ENCODE data around the gene BBS7. TPM values are rescaled to one million over a fixed set of nuclear protein-coding genes. Genes with fewer than 3 reads are reported as not detected.

BBS7 gene
- total RNA-seq, 2 donors from 2014 or later = 17.3 to 25.3 TPM

GRCh38 chr4:121873604-121874003, 3.3 kb upstream of the BBS7 start:
- H3K4me3 Mint-ChIP-seq = no peak overlapping the region
- DNase-seq (ENCODE audit: low spot score) (no peak), ATAC-seq (no peak)
- H3K9me3 Mint-ChIP-seq = no peaks in the 10 kb centered on the region
- peaks cover 7 to 17% of the 10 kb centered on the region in 2 donors for H3K4me1 Mint-ChIP-seq (ENCODE audit: low read depth in 2 of 2)
- no peak overlapping the region for H3K27ac Mint-ChIP-seq
- H3K27me3 Mint-ChIP-seq = peaks cover 15 to 20% of the 10 kb centered on the region in 2 donors
- H3K36me3 Mint-ChIP-seq = no peaks in the 10 kb centered on the region

- peaks cover 17% of the 10 kb centered on the region for H3K36me3 Mint-ChIP-seq
These were observed 6.5 kb downstream of the BBS7 start for GRCh38 chr4:121863799-121864198.

GRCh38 chr4:121861426-121861825, 8.8 kb downstream of the BBS7 start:
- DNase-seq (ENCODE audit: low spot score) = no peak
- H3K27me3 Mint-ChIP-seq = no peaks in the 10 kb centered on the region
- H3K27ac Mint-ChIP-seq = no peak overlapping the region
- ATAC-seq = no peak
- H3K36me3 Mint-ChIP-seq = peaks cover 8% of the 10 kb centered on the region
- H3K4me3 Mint-ChIP-seq = no peak overlapping the region
- H3K9me3 Mint-ChIP-seq = no peaks in the 10 kb centered on the region
- H3K4me1 Mint-ChIP-seq (ENCODE audit: low read depth in 2 of 2) = peaks cover 0 to 2% of the 10 kb centered on the region in 2 donors

More at GRCh38 chr4:121863799-121864198, 6.5 kb downstream of the BBS7 start:
- Mint-ChIP-seq H3K27ac (no peak overlapping the region), H3K4me3 (no peak overlapping the region), H3K4me1 (ENCODE audit: low read depth in 2 of 2) (peaks cover 3 to 4% of the 10 kb centered on the region in 2 donors), H3K27me3 (no peaks in the 10 kb centered on the region), H3K9me3 (no peaks in the 10 kb centered on the region)
- ATAC-seq = no peak
- no peak for DNase-seq (ENCODE audit: low spot score)

GRCh38 chr4:121860121-121860520, 10.2 kb downstream of the BBS7 start:
- no peak for ATAC-seq

GRCh38 chr4:121851354-121851753, 18.9 kb downstream of the BBS7 start:
- no peak for ATAC-seq
- Mint-ChIP-seq H3K27me3 (no peaks in the 10 kb centered on the region), H3K36me3 (no peaks in the 10 kb centered on the region), H3K9me3 (no peaks in the 10 kb centered on the region), H3K27ac (no peak overlapping the region), H3K4me3 (no peak overlapping the region), H3K4me1 (ENCODE audit: low read depth in 2 of 2) (no peaks in the 10 kb centered on the region)
- DNase-seq (ENCODE audit: low spot score) = no peak

More at GRCh38 chr4:121860121-121860520, 10.2 kb downstream of the BBS7 start:
- no peak overlapping the region for H3K27ac Mint-ChIP-seq
- H3K27me3 Mint-ChIP-seq = no peaks in the 10 kb centered on the region
- no peaks in the 10 kb centered on the region for H3K9me3 Mint-ChIP-seq
- H3K36me3 Mint-ChIP-seq = no peaks in the 10 kb centered on the region
- no peaks in the 10 kb centered on the region for H3K4me1 Mint-ChIP-seq (ENCODE audit: low read depth in 2 of 2)
- DNase-seq (ENCODE audit: low spot score) = no peak
- H3K4me3 Mint-ChIP-seq = no peak overlapping the region

GRCh38 chr4:121846662-121847061, 23.6 kb downstream of the BBS7 start:
- Mint-ChIP-seq H3K27me3 (no peaks in the 10 kb centered on the region), H3K27ac (no peak overlapping the region), H3K4me1 (ENCODE audit: low read depth in 2 of 2) (no peaks in the 10 kb centered on the region), H3K4me3 (no peak overlapping the region), H3K9me3 (no peaks in the 10 kb centered on the region), H3K36me3 (peaks cover 8% of the 10 kb centered on the region)
- DNase-seq (ENCODE audit: low spot score) (no peak), ATAC-seq (peak in 1 of 2 donors; percentile 60)

GRCh38 chr4:121842862-121843261, 27.4 kb downstream of the BBS7 start:
- Mint-ChIP-seq H3K9me3 (no peaks in the 10 kb centered on the region), H3K36me3 (peaks cover 8% of the 10 kb centered on the region), H3K4me3 (no peak overlapping the region), H3K27me3 (no peaks in the 10 kb centered on the region), H3K4me1 (ENCODE audit: low read depth in 2 of 2) (no peaks in the 10 kb centered on the region), H3K27ac (no peak overlapping the region)
- ATAC-seq (no peak), DNase-seq (ENCODE audit: low spot score) (no peak)

- Mint-ChIP-seq H3K27ac (no peak overlapping the region), H3K4me1 (ENCODE audit: low read depth in 2 of 2) (no peaks in the 10 kb centered on the region), H3K9me3 (no peaks in the 10 kb centered on the region), H3K4me3 (no peak overlapping the region), H3K36me3 (peaks cover 6% of the 10 kb centered on the region), H3K27me3 (no peaks in the 10 kb centered on the region)
- DNase-seq (ENCODE audit: low spot score) (no peak), ATAC-seq (no peak)
These were observed 32.1 kb downstream of the BBS7 start for GRCh38 chr4:121838136-121838535.

GRCh38 chr4:121829511-121829910, 40.8 kb downstream of the BBS7 start:
- ATAC-seq (no peak), DNase-seq (ENCODE audit: low spot score) (no peak)
- H3K9me3 Mint-ChIP-seq = no peaks in the 10 kb centered on the region
- H3K36me3 Mint-ChIP-seq = no peaks in the 10 kb centered on the region
- H3K4me3 Mint-ChIP-seq = no peak overlapping the region
- H3K27ac Mint-ChIP-seq = no peak overlapping the region
- H3K4me1 Mint-ChIP-seq (ENCODE audit: low read depth in 2 of 2) = peaks cover 0 to 2% of the 10 kb centered on the region in 2 donors
- no peaks in the 10 kb centered on the region for H3K27me3 Mint-ChIP-seq

- no peaks in the 10 kb centered on the region for H3K27me3 Mint-ChIP-seq
- H3K4me3 Mint-ChIP-seq = no peak overlapping the region
- H3K9me3 Mint-ChIP-seq = no peaks in the 10 kb centered on the region
- DNase-seq (ENCODE audit: low spot score) = no peak
- H3K36me3 Mint-ChIP-seq = peaks cover under 1% of the 10 kb centered on the region
- peaks cover under 1 to 15% of the 10 kb centered on the region in 2 donors for H3K4me1 Mint-ChIP-seq (ENCODE audit: low read depth in 2 of 2)
- ATAC-seq = no peak
- H3K27ac Mint-ChIP-seq = no peak overlapping the region
These were observed 42.4 kb downstream of the BBS7 start for GRCh38 chr4:121827853-121828252.

GRCh38 chr4:121824950-121825349, 45.3 kb downstream of the BBS7 start:
- DNase-seq (ENCODE audit: low spot score) (no peak), ATAC-seq (no peak)
- Mint-ChIP-seq H3K4me1 (ENCODE audit: low read depth in 2 of 2) (peaks cover 8 to 19% of the 10 kb centered on the region in 2 donors), H3K36me3 (peaks cover 5% of the 10 kb centered on the region), H3K4me3 (peak overlapping the region; percentile 13), H3K27ac (no peak overlapping the region), H3K27me3 (no peaks in the 10 kb centered on the region), H3K9me3 (no peaks in the 10 kb centered on the region)

- Mint-ChIP-seq H3K27me3 (no peaks in the 10 kb centered on the region), H3K36me3 (peaks cover 8% of the 10 kb centered on the region), H3K9me3 (no peaks in the 10 kb centered on the region), H3K27ac (peak overlapping the region; percentile 85 to 89), H3K4me1 (ENCODE audit: low read depth in 2 of 2) (peaks cover 10 to 19% of the 10 kb centered on the region in 2 donors), H3K4me3 (peak overlapping the region; percentile 91)
- ATAC-seq (no peak), DNase-seq (ENCODE audit: low spot score) (no peak)
These were observed 46.1 kb downstream of the BBS7 start for GRCh38 chr4:121824171-121824527.

GRCh38 chr4:121823505-121824170, 46.6 kb downstream of the BBS7 start, which contains the start of gene CCNA2:
TSS of gene CCNA2 (minus strand) at chr4:121823883. CDS start at chr4:121823628, 255 bp downstream.
- Mint-ChIP-seq H3K27me3 (no peaks in the 10 kb centered on the region), H3K4me1 (ENCODE audit: low read depth in 2 of 2) (peaks cover 14 to 19% of the 10 kb centered on the region in 2 donors), H3K36me3 (peaks cover 12% of the 10 kb centered on the region), H3K4me3 (peak within 1 kb of the TSS; percentile 91), H3K9me3 (no peaks in the 10 kb centered on the region), H3K27ac (peak within 1 kb of the TSS; percentile 85 to 89)
- DNase-seq (ENCODE audit: low spot score) (peak; percentile 95), ATAC-seq (peak; percentile 96 to 99)

- Mint-ChIP-seq H3K4me3 (peak overlapping the region; percentile 91), H3K36me3 (peaks cover 18% of the 10 kb centered on the region), H3K4me1 (ENCODE audit: low read depth in 2 of 2) (peaks cover 14 to 19% of the 10 kb centered on the region in 2 donors), H3K9me3 (no peaks in the 10 kb centered on the region), H3K27ac (peak overlapping the region; percentile 85 to 89), H3K27me3 (no peaks in the 10 kb centered on the region)
- DNase-seq (ENCODE audit: low spot score) (no peak), ATAC-seq (peak; percentile 2 to 29)
These were observed 47.3 kb downstream of the BBS7 start for GRCh38 chr4:121822796-121823504.
